Spleen (tissue), 7 donors: ENCODE results near the gene SV2C.

Experiments used
- POLR2AphosphoS5 ChIP-seq, 3 donors: sonication (generic); formaldehyde crosslinking; IDR thresholded peaks; one replicate each; pipeline ENCODE4 v1.5.1; 2017; ENCODE audit warnings: antibody characterized with exemption in 3 of 3
- TF ChIP-seq, protein P1 (sequence below), 11 experiments: fragments of 200-600 bp in 7 of 11; fragments of 450-650 bp in 4 of 11; sonication (generic) in 4 of 11; IDR thresholded peaks in 8 of 11; conservative IDR thresholded peaks in 3 of 11; 1 replicate in 7 of 11; 2 replicates in 4 of 11; pipeline versions ENCODE4 v1.4.0 to v1.8.0; 2016 to 2021; ENCODE audit warnings: antibody characterized with exemption in 11 of 11, inconsistent platforms in 4 of 11, mild to moderate bottlenecking in 1 of 11
- donor health status: DM: no; HTN: no; CAD: no; lungs with moderate emphysema.
- donor health status: DM: no; HTN: no; CAD: no.
- donor health status: DM: no; HTN: no; CAD: no.

GRCh38 chr5:76114179-76114851, 31.1 kb downstream of the SV2C start:
- TF ChIP-seq, protein P1, sequence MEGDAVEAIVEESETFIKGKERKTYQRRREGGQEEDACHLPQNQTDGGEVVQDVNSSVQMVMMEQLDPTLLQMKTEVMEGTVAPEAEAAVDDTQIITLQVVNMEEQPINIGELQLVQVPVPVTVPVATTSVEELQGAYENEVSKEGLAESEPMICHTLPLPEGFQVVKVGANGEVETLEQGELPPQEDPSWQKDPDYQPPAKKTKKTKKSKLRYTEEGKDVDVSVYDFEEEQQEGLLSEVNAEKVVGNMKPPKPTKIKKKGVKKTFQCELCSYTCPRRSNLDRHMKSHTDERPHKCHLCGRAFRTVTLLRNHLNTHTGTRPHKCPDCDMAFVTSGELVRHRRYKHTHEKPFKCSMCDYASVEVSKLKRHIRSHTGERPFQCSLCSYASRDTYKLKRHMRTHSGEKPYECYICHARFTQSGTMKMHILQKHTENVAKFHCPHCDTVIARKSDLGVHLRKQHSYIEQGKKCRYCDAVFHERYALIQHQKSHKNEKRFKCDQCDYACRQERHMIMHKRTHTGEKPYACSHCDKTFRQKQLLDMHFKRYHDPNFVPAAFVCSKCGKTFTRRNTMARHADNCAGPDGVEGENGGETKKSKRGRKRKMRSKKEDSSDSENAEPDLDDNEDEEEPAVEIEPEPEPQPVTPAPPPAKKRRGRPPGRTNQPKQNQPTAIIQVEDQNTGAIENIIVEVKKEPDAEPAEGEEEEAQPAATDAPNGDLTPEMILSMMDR (IDR thresholded peaks at IDR 0.05 in 8 of 11, conservative IDR thresholded peaks at IDR 0.05 in 3 of 11): no peak
- TF ChIP-seq POLR2AphosphoS5 (IDR thresholded peaks at IDR 0.05): no peak
